GM12878 (cell line): ENCODE measurements around the gene STXBP2. TPM values are rescaled to one million over a fixed set of nuclear protein-coding genes. Genes with fewer than 3 reads are reported as not detected.

ENCODE experiments used
- ATAC-seq: fragments of 200-7000 bp; cut with Tn5 transposase; 3 replicates; pipeline ENCODE4 v1.9.1; 2020; ENCODE audit warnings: mild to moderate bottlenecking, moderate library complexity
- BruUV-seq: library from RNA; stranded (reverse); fragments of 400-500 nt; replicated peaks from 2 replicates; lab custom pipeline; 2021; lab: Mats Ljungman, UMichigan
- CTCF ChIA-PET: fragments of 300-600 bp; sonication (Branson Sonifier 250); formaldehyde crosslinking; extraction: SDS; loops from one replicate; lab custom pipeline; 2021; ENCODE audit warnings: inconsistent platforms; lab: Yijun Ruan, JAX
- POLR2A ChIA-PET: fragments of 350-600 bp; formaldehyde crosslinking; extraction: SDS; loops from one replicate; lab custom pipeline; 2021; ENCODE audit warnings: inconsistent platforms; lab: Charles Lee
- RAD21 ChIA-PET: fragments of 300-600 bp; sonication (Branson Sonifier 250); formaldehyde crosslinking; loops from one replicate; lab custom pipeline; 2023; ENCODE audit warnings: antibody characterized with exemption; ENCODE audit not compliant: unreplicated experiment; lab: Charles Lee
- SMC1A ChIA-PET: fragments of 300-600 bp; sonication (Branson Sonifier 250); formaldehyde crosslinking; loops from one replicate; lab custom pipeline; 2023; ENCODE audit not compliant: unreplicated experiment, uncharacterized antibody; lab: Charles Lee
- DNase-seq: peaks from one replicate; pipeline ENCODE4 v3.0.0-alpha.2; 2011; ENCODE audit warnings: low read depth, low spot score
- FAIRE-seq: peaks from 3 replicates; lab custom pipeline; 2011; peaks lifted over from hg19 to GRCh38; lab: Jason Lieb, UNC
- H2AFZ ChIP-seq: 2 replicates; pipeline ENCODE4 v1.6.0; 2011; ENCODE audit warnings: low read depth, low read length, control low read depth; ENCODE audit not compliant: control insufficient read depth
- H3K27ac ChIP-seq: 2 replicates; pipeline ENCODE4 v1.5.1; 2011; ENCODE audit warnings: control low read depth; ENCODE audit not compliant: control insufficient read depth, insufficient read depth
- H3K27me3 ChIP-seq, 2 experiments: replicated peaks in 1 of 2; 2 replicates each; pipeline versions ENCODE4 v1.6.0 to v1.6.1; 2011; ENCODE audit warnings: low read length in 1 of 2; ENCODE audit not compliant: control insufficient read depth in 2 of 2, insufficient read depth in 2 of 2
- H3K36me3 ChIP-seq, 2 experiments: 2 replicates each; pipeline ENCODE4 v1.5.1; 2011; ENCODE audit warnings: low read length in 1 of 2; ENCODE audit not compliant: control insufficient read depth in 2 of 2, insufficient read depth in 2 of 2
- H3K4me1 ChIP-seq: 2 replicates; pipeline ENCODE4 v1.6.1; 2011; ENCODE audit warnings: mild to moderate bottlenecking, low read length, moderate library complexity, mixed read lengths; ENCODE audit not compliant: control insufficient read depth, insufficient read depth
- H3K4me2 ChIP-seq: 2 replicates; pipeline ENCODE4 v1.6.0; 2011; ENCODE audit warnings: control low read depth; ENCODE audit not compliant: control insufficient read depth, insufficient read depth
- H3K4me3 ChIP-seq: fragments of 200-600 bp; sonication (generic); 2 replicates; pipeline ENCODE4 v1.5.1; 2016
- H3K79me2 ChIP-seq: 2 replicates; pipeline ENCODE4 v1.6.0; 2011; ENCODE audit warnings: low read length; ENCODE audit not compliant: control insufficient read depth, insufficient read depth
- H3K9ac ChIP-seq: 2 replicates; pipeline ENCODE4 v1.8.0; 2011; ENCODE audit warnings: low read length, control low read depth, mixed read lengths; ENCODE audit not compliant: control insufficient read depth, insufficient read depth
- H3K9me3 ChIP-seq: replicated peaks from 3 replicates; pipeline ENCODE4 v1.5.1; 2011; ENCODE audit warnings: mild to moderate bottlenecking, low read length; ENCODE audit not compliant: control insufficient read depth, insufficient read depth
- H4K20me1 ChIP-seq: 2 replicates; pipeline ENCODE4 v1.6.0; 2011; ENCODE audit not compliant: control insufficient read depth, insufficient read depth
- DPF2 ChIP-seq: fragments of 450-650 bp; IDR thresholded peaks from 2 replicates; pipeline ENCODE4 v1.6.1; 2017; ENCODE audit warnings: mild to moderate bottlenecking
- GATAD2B ChIP-seq: fragments of 450-650 bp; conservative IDR thresholded peaks from 2 replicates; pipeline ENCODE4 v1.6.1; 2017; ENCODE audit warnings: low read depth, mild to moderate bottlenecking, moderate library complexity
- LARP7 ChIP-seq: fragments of 450-650 bp; IDR thresholded peaks from 2 replicates; pipeline ENCODE4 v1.6.1; 2017; ENCODE audit warnings: mild to moderate bottlenecking
- MYC ChIP-seq: IDR thresholded peaks from 2 replicates; pipeline ENCODE4 v1.6.1; 2011; ENCODE audit warnings: mild to moderate bottlenecking, low read length, moderate library complexity, inconsistent platforms; ENCODE audit not compliant: insufficient read depth, insufficient replicate concordance, insufficient read length, severe bottlenecking
- POLR2AphosphoS5 ChIP-seq: IDR thresholded peaks from 2 replicates; pipeline ENCODE4 v1.6.1; 2011; ENCODE audit warnings: mild to moderate bottlenecking, low read length, inconsistent platforms
- SMARCA5 ChIP-seq: fragments of 450-650 bp; IDR thresholded peaks from 2 replicates; pipeline ENCODE4 v1.6.1; 2017; ENCODE audit warnings: mild to moderate bottlenecking
- TCF3 ChIP-seq: IDR thresholded peaks from 2 replicates; pipeline ENCODE4 v1.6.1; 2012; ENCODE audit warnings: low read depth, mild to moderate bottlenecking, low read length, borderline replicate concordance; ENCODE audit not compliant: insufficient read depth
- WGBS: methylation state at CpG from one replicate; pipeline ENCODE4 v1.1.6; 2016; ENCODE audit warnings: low lambda C conversion rate; ENCODE audit not compliant: insufficient replicate concordance, insufficient coverage; ENCODE audit errors: missing lambda C conversion rate; 5-methylcytosine and 5-hydroxymethylcytosine counted together
- in situ Hi-C: fragments of 300-500 bp; cut with MboI; formaldehyde crosslinking; loops from 9 replicates; pipeline ENCODE4 v1.14.3; 2018; ENCODE audit warnings: mixed read lengths
- intact Hi-C: fragments of 100-400 bp; cut with micrococcal nuclease; formaldehyde crosslinking; loops from one replicate; pipeline ENCODE4 v1.14.2; 2022; ENCODE audit not compliant: unreplicated experiment
- polyA plus RNA-seq, 11 experiments: library from polyadenylated mRNA; depleted of rRNA in 4 of 11; unstranded in 6 of 11; stranded (reverse) in 5 of 11; fragments of >200 nt; fragmentation: Nextera tagmentation in 4 of 11; fragmentation: Illumina TruSeq in 1 of 11; extraction: Ambion mirVana in 4 of 11; extraction: Trizol in 1 of 11; gene quantifications; 1 replicate in 1 of 11; 2 replicates in 10 of 11; pipeline versions ENCODE4 v1.2.1 to v1.2.3, GENCODE V29; 2011 to 2016; ENCODE audit warnings: inconsistent platforms in 2 of 11, missing spikeins in 2 of 11, low read depth in 1 of 11
- total RNA-seq, 4 experiments: library from RNA; depleted of rRNA in 3 of 4; stranded (reverse); fragments of >200 nt in 3 of 4; fragmentation: Illumina TruSeq in 1 of 4; extraction: Trizol in 1 of 4; gene quantifications; 2 replicates each; pipeline versions ENCODE4 v1.2.1 to v1.2.3, GENCODE V29; 2013 to 2021

Gene STXBP2
- total and polyA plus RNA-seq, 10 of the 15 experiments (the other 5 are each of a cell fraction or from before 2014, with no cell fraction given), result 2.6 to 111 (median 61.4) TPM

DNA sequence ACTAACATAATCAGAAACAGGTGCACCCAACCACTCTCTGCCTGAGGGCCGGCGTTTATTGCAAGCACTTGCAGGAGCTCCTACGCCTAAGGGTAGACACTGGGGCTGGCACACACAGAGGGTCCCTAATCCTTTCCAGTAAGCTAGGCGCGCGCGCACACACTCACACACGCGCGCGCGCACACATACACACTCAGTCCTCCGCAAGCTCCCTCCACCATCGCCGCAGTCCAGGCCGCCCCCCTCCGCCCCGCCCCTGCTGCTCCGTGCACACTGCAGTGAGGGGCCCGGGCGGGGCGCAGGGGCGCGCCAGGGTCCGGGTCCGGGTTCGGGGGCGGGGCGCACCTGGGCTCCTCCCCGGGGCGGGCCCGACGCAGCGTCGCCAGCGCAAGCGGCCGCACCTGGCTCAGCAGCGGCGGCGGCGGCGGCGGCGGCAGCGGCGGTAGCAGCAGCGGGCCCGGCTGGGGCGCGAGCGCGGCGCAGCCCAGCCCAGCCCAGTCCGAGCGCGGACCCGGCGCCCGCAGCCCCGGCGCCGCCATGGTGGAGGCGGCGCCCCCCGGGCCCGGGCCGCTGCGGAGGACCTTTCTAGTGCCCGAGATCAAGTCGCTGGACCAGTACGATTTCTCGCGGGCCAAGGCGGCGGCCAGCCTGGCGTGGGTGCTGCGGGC, 41.3 kb upstream of the STXBP2 start, which contains the start of gene CAMSAP3:
TSS of gene CAMSAP3 (plus strand) at position 398 of the 668 bp plus-strand sequence. CDS start at position 538, 140 bp downstream.
- SMC1A ChIA-PET, result no interaction called here
- TF ChIP-seq TCF3 (0 out of 2 replicates have a peak, but pooled peaks have one; percentile 11), LARP7 (0 out of 2 replicates have a peak, but pooled peaks have one; percentile 33), GATAD2B (0 out of 2 replicates have a peak, but pooled peaks have one; percentile 25), POLR2AphosphoS5 (no peak), SMARCA5 (peak; percentile 22; the same call in 1 of the 2 replicates), MYC (no peak), DPF2 (0 out of 2 replicates have a peak, but pooled peaks have one; percentile 15)
- RAD21 ChIA-PET, result no interaction called here
- Histone ChIP-seq H2AFZ (peak within 1 kb of the TSS; percentile 28), H4K20me1 (no peaks in the 10 kb centered on the region), H3K4me2 (peak within 1 kb of the TSS; percentile 62), H3K79me2 (no peaks in the 10 kb centered on the region), H3K9me3 (no peaks in the 10 kb centered on the region), H3K4me3 (peak within 1 kb of the TSS; percentile 77), H3K9ac (no peak within 1 kb of the TSS), H3K27ac (no peak within 1 kb of the TSS), H3K27me3 (peaks cover 0 to 2% of the 10 kb centered on the region in 2 experiments; a peak in 1 of 4 replicates), H3K36me3 (no peaks in the 10 kb centered on the region), H3K4me1 (no peaks in the 10 kb centered on the region; the same call in 1 of the 2 replicates)
- DNase-seq (no peak), FAIRE-seq (no peak), ATAC-seq (peak; percentile 66)
- intact Hi-C loops, result no loop called here
- WGBS, result 3% methylated on average over 48 of the region's 78 CpGs
- POLR2A ChIA-PET, result interaction anchor here (1.3 kb wide), 1 partner anchor 10 kb away, joined by 3 read pairs; no protein-coding TSS in a partner anchor
- in situ Hi-C loops, result no loop called here
- no TSS peak for BruUV-seq
- CTCF ChIA-PET, result interaction anchor here (1.7 to 4.7 kb wide), 3 partner anchors 27 to 241 kb away, joined by 4 to 30 read pairs (median 9); no protein-coding TSS in a partner anchor
